GM21529 (cell line): Measurements from ENCODE around the gene IL1R1.

ENCODE experiments used
- ATAC-seq: cut with Tn5 transposase; IDR thresholded peaks from one replicate; pipeline ENCODE4 v1.9.1; 2021; ENCODE audit not compliant: unreplicated experiment

Gene IL1R1

DNA sequence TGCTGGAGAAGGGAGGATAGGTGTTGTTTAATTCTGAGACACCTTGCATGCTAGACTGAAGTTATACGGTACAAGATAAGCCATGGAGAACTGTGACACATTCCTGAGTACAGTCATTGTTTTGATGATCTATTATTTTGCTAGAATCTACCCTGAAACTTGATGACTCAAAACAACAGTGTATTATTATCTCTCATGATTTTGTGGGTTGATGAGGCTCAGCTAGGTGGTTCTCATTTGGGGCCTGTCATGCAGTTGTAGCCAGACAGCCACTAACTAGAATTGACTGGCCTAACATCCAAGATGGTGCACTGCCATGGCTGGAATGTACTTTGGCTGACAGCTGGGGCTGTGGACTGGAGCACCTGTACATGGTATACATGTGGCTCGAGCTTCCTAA is 5.4 kb upstream of the IL1R1 start:
- ATAC-seq, result no peak

DNA sequence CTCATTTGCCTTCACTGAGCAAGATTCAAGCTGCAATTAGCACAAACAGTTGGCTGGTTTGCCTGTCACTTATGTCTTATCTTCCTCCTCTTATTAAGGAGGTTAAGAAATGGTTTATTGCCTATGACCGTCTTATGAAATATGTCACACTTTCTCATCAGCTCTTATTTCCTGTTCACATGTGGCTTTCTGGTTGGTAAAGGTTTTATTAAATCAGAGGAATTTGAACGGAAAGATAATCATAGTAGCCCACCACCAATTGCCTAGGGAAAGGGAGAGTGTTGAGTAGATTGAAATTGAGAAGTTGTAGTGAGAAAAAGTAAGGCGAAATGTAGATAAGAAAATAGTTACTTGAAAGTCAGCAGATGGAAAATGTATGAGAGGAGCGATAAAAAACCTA is 4.2 kb upstream of the IL1R1 start:
- ATAC-seq, result no peak

DNA sequence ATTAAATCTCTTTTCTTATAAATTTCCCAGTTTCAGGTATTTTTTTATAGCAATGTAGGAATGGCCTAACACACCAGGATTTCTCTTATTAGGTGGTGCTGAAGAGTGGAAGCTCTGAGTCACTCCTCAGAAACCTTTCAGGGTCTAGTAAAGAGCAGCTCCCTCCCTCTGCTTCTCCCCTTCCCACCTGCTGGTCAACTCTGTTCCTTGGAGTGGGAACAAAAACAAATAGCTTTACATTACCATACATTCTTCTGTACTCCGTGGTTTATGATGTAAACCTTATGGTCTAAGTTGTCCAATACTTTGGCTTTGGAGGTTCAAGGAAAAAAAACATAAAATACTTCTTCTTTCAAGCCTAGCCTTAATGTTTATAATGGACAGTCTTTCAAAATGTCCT is 2.7 kb upstream of the IL1R1 start:
- no peak for ATAC-seq

DNA sequence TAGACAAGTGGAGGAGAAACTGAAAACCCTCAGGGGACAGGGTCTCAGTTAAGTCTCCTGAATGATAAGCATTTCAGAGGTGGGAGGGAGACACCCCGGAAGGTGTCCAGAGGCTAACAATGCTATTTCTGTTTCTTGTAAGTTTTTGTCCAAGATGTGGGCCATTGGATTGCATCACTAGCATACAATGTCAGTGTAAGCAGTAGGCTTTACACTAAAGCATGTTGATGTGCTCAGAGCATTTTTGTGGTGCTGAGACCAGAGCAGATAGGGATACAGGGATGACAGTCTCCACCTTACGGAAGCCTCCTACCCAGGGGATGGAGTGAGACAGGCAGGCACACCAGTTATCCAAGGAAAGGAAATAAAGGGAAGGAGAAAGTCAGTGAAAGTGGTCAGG is 2.2 kb upstream of the IL1R1 start:
- no peak for ATAC-seq

GRCh38 chr2:102141011-102141943 is 1.3 kb upstream of the IL1R1 start:
- no peak for ATAC-seq

DNA sequence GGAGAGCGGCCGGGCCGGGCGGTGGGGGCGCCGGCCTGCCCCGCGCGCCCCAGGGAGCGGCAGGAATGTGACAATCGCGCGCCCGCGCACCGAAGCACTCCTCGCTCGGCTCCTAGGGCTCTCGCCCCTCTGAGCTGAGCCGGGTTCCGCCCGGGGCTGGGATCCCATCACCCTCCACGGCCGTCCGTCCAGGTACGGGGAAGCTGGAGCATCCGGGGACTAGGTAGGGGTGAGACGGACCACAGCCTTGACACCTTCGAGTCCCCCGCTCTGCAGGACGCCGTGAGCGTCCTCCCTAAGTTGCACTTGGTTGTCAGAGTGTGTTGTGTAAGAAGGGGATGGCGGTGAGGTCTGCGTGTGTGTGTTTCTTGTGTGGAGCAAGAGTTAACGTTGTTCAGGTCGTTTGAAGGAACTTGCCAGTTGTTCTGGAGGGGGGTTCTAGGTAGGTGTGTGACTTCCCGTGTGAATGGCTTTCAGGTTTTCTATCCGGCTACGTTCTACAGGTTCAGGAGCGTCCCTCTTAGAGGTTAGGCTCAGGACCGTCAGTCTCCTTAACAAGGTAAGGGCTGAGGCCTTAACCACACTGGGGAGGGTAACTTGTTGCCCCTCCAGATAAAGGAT is 393 bp downstream of the IL1R1 start:
- no peak for ATAC-seq

- no peak for ATAC-seq
Measured at GRCh38 chr2:102143450-102143985, 972 bp downstream of the IL1R1 start.

- no peak for ATAC-seq
Measured at GRCh38 chr2:102144128-102144527, 1.6 kb downstream of the IL1R1 start.

DNA sequence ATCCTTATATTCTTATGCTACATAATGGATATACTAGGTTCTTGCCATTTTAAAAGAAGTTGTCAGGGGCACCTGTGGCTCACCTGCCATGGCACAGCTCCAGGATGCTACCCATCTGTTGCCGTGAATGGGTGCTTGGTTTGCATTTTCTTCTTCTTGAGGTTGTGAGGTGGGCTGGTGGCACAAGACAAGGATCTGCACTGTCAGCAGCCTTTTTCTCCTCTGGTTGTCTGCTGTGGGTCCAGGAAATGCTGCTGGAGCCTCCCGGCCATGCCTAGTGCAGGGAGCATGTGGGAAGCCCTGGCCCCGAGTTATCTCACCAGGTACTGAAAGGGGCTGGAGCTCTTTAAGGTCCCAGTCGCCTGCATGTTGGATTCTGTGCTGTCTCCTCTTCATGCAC is 2.6 kb downstream of the IL1R1 start:
- ATAC-seq, result no peak

DNA sequence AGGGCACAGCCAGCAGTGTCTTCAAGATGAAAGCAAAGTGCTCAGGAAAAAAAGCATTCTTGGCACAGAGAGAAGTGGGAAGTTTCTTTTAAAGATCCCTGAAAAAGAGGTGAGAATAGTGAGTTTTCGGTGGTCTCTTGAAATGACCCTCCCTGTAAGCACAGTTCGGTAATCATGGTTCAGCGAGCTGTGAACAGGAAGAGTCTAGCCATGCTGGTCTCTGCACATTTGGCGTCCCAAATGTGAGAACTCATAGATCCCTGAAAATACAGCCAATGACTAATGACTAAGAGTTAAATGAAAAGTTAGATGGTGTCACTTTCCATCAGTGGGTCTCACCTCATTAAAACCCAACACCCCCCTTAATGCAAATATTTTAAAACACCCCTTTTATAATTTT is 3.4 kb downstream of the IL1R1 start:
- ATAC-seq, result no peak

DNA sequence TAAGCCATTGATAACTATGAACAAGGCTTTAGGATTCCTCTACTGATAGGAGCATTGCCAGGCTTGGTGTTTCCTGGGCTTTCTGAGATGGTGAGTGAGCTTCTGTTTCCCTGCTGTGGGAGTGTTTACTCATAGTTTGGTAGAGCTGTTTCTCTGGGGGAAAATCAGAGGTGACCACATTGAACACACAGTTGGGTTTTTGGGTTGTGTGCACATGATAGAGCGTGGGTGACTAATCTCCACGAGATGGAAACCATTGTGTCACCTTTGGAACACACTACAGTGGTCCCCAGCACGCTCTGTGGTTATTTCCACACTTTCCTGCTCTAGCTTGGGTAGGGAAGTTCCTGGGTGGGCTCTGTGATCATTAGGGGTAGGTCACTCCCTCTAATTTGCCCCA is 5.4 kb downstream of the IL1R1 start:
- no peak for ATAC-seq

DNA sequence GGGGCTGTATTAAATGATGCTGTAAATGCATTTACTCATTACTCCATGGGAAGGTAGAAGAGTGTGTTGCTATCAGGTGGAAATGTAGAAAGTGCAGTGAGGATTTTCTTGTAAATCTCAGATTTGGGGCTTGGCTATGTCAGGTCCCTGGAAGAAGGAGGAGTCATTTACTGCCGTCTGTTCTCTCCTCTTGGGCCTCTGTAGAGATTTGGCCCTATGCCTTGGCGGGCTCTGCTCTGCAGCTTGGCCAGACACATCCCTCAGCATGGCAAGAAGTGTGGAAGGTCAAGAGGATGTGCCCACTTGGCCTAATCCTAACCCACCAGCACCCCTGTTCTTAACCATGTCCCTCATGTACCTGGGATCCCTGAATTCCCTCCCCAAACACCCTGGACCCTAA is 6.7 kb downstream of the IL1R1 start:
- no peak for ATAC-seq

DNA sequence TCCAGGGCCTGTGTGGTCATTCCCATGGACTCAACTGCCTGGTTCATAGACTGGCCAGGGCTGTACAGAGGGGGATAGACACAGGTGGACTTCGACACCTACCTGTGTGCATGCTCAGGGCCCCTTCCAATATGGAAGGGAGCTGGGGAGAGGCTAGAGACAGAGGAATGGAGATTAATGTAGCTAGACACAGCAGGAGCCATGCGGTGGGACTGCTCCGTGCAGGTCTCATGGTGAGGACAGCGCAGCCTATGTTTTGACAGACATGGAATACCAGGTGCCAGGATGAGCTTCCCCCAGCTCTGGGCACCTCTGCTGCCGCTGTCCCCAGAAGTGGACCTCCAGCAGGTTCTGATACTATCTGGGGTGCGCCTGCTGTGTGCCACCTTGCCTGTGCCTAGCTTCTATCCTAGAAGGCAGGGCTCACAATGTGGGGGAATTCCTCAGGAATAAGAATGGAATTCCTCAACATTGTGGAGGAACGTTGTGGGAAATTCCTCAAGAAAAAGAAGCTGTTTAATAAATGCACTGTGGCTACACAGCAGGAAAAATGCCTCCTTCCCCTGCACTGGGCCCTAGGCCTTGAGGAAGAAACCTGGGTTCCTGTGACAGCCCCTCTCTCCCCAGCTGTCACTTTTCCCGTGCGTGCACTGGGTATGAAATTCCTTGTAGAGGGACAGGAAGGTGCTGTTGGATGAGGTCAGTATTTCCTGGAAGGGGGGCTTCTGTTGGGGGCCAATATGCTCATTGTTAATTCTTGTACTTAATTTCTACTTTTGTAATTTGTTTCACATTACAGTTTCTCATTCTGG is 7.3 kb downstream of the IL1R1 start:
- ATAC-seq, result no peak

GRCh38 chr2:102154364-102154763 is 11.8 kb downstream of the IL1R1 start:
- no peak for ATAC-seq

DNA sequence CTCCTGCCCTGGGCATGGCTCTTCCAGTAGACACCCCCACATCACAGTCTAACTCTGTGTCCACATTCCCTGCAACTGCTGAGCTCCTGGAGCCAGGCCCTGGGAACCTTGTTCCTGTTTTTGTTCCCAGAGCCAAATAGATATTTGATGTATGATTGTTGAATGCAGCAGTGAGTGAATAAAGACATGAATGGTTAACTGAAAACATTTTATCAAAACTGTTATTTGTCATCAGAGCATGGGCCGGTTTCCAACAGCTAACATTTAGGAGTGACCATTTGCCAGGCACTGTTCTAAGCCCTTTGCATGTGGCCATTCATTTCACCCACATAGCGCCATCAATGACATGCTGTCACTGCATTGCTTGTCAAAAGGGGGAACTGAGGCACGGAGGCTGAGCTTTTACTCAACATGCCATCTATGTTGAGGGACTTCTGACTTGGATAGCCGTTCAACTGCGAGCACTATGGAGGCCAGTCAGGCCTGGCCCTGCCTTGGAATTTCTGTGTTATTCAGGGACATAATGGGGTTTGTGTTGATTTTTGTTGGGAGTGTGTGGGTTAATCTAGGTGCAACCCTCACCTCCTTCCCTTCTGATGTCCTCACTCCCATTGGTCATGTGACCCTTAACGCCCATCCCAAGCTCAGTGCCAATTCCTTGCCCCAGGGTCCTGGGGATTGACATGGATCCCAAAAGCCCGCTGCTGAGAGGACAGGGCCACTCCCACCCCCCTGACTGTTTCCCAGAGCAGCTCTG is 12.6 kb downstream of the IL1R1 start:
- ATAC-seq, result no peak

DNA sequence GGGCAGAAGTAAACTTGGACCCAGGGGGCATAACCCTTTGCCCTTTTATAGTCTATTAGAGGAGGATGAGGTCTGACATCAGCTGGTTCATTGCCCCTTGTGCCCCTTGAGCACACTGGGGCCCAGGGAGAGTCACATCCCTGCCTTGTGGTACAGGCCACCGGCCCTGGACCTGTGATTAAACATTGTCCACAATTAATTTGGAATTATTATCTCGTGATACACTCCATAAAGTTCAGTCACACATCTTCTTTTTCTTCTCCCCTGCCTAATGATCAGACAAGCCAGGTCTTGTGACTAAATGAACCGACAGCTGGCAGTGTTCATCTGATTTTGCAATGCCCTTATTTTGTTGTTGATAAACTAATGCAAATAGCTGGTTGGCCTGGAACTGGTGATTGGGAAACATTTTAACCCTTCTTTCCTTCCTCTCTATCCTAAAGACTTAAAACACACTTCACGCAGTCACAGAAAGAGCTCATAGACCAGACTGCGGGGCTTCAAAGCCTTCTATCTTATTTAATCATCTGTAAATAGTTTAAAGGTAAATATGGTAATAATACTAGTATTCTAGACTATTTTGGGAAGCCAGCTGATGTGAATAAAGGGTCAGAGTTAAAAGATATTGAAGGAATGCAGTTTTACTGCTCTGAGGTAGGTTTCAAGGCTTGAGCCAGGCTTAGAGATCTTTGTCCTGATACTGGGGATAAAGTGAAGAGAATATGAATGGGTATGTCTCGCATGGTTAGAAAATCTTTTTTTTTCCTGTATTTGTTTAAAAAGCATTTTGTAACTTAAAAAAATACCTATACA is 13.4 kb downstream of the IL1R1 start:
- no peak for ATAC-seq

GRCh38 chr2:102158011-102158755 is 15.6 kb downstream of the IL1R1 start:
- no peak for ATAC-seq

DNA sequence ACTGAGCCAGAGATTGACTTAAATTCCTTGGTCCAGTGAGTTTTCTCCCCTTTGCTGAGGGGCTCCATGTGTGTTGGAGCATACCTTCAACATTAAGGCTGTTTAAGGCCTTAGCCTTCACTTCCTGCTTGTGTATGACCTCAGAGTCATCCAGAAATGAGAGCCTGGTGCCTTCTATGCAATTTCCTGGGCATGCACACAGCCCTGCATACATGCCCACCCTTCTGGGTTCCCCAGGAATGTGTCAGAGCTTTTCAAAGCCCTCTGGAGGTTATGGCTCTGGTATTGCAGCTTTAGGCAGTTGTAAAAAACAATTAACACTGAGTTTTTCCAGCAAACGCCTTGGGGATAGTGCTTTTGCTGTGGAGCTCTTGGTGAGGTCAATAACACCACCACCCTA is 16.7 kb downstream of the IL1R1 start:
- no peak for ATAC-seq

DNA sequence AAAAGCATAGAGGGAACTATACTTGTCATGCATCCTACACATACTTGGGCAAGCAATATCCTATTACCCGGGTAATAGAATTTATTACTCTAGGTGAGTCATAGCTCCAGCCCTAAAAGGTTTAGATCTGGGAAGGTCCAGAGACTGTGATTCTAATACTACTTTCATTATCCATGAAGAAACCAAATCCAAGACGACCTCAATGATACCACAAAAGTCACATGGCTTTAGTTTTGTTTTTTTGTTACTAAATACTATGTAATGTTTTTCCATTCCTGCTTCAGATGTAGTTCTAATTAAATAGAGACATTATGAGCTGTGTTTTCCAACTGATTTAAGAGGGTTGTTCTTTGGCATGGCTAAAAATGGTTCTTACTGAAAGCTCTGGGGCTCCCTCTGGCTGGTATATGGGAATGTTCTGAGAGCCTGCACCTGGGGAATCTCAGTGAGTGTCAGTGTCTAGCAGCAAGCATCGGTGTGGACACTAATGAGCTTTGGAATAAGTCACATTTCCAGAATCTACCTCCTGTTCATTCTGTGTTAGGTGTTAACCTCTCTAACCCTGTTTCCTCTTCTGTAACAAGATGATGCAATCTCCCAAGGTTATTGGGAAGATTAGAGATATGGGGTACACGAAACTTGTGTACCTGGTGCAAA is 23.8 kb downstream of the IL1R1 start:
- no peak for ATAC-seq
